Memory B cell (primary cell): ENCODE results near the gene CACNA1C.

ENCODE experiments used
- ATAC-seq: fragments of 150-1000 bp; cut with Tn5 transposase; 2 replicates; pipeline ENCODE4 v1.10.0; 2021; ENCODE audit warnings: low read depth, mild to moderate bottlenecking, moderate library complexity
- DNase-seq, 2 donors: peaks; one replicate each; pipeline ENCODE4 v3.0.0; 2022; ENCODE audit warnings: low spot score in 2 of 2
- H3K27ac Mint-ChIP-seq: one replicate; pipeline ENCODE4 v1.8.0; 2022; ENCODE audit warnings: mild to moderate bottlenecking, moderate library complexity, mixed read lengths
- H3K27me3 Mint-ChIP-seq: one replicate; pipeline ENCODE4 v1.8.0; 2022; ENCODE audit warnings: mixed read lengths
- H3K36me3 Mint-ChIP-seq: one replicate; pipeline ENCODE4 v1.8.0; 2022; ENCODE audit warnings: mild to moderate bottlenecking, mixed read lengths
- H3K4me1 Mint-ChIP-seq: one replicate; pipeline ENCODE4 v1.8.0; 2022; ENCODE audit warnings: mixed read lengths
- H3K4me3 Mint-ChIP-seq: one replicate; pipeline ENCODE4 v1.8.0; 2022; ENCODE audit warnings: mild to moderate bottlenecking, moderate library complexity, mixed read lengths
- H3K9me3 Mint-ChIP-seq: one replicate; pipeline ENCODE4 v1.8.0; 2022; ENCODE audit warnings: mixed read lengths

The CACNA1C gene

DNA sequence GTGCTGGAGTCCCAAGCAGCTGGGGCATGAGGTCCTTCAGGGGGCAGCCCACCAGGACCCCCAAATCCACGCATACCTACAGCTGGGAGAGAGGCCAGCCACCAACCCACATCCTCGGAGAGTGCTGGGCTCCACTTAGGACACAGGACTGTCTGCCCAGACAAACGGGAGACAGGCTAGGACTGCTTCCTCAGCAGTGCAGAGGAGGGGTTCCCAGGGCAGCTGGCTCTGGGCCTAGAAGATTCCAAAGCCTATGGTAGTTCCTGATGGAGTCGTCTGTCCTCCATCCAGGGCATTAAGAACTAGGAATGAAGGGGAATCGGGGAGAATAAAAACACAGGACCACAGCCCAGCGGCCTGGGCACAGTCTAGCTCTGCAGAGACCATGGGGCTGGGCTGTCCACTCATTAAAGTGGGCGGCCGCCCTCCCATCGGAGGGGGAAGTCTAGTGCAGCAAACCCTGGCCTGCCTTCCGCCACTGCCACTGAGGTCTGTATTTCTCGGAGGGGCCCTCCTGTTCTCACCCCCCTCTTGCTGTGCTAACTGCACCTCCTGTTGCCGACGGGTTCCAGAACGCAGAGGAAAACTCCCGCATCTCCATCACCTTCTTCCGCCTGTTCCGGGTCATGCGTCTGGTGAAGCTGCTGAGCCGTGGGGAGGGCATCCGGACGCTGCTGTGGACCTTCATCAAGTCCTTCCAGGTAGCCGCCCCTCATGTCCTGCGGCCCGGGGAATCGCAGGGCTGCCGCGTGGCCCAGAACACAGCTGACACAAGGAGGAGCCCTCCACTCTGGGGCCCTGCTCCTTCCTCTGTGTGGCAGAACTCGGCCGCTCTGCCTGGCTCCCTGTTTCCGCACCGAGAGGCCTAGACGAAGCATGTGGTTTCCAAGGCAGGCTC lies 598.5 kb downstream of the CACNA1C start:
- Mint-ChIP-seq H3K4me3 (no peak overlapping the region), H3K27me3 (peaks cover 19% of the 10 kb centered on the region), H3K9me3 (peaks cover under 1% of the 10 kb centered on the region), H3K27ac (no peak overlapping the region), H3K36me3 (no peaks in the 10 kb centered on the region), H3K4me1 (no peaks in the 10 kb centered on the region)
- DNase-seq (no peak), ATAC-seq (no peak)

GRCh38 chr12:2652011-2652400 lies 599.2 kb downstream of the CACNA1C start:
- Mint-ChIP-seq H3K4me1 (no peaks in the 10 kb centered on the region), H3K27me3 (peaks cover 14% of the 10 kb centered on the region), H3K27ac (no peak overlapping the region), H3K9me3 (peaks cover 2% of the 10 kb centered on the region), H3K36me3 (no peaks in the 10 kb centered on the region), H3K4me3 (no peak overlapping the region)
- no peak for ATAC-seq
- DNase-seq, result no peak

- Mint-ChIP-seq H3K36me3 (no peaks in the 10 kb centered on the region), H3K4me1 (no peaks in the 10 kb centered on the region), H3K4me3 (no peak overlapping the region), H3K27ac (no peak overlapping the region), H3K27me3 (peaks cover 14% of the 10 kb centered on the region), H3K9me3 (peaks cover 2% of the 10 kb centered on the region)
- ATAC-seq (no peak), DNase-seq (no peak)
Measured at GRCh38 chr12:2652401-2653081, 599.8 kb downstream of the CACNA1C start.

DNA sequence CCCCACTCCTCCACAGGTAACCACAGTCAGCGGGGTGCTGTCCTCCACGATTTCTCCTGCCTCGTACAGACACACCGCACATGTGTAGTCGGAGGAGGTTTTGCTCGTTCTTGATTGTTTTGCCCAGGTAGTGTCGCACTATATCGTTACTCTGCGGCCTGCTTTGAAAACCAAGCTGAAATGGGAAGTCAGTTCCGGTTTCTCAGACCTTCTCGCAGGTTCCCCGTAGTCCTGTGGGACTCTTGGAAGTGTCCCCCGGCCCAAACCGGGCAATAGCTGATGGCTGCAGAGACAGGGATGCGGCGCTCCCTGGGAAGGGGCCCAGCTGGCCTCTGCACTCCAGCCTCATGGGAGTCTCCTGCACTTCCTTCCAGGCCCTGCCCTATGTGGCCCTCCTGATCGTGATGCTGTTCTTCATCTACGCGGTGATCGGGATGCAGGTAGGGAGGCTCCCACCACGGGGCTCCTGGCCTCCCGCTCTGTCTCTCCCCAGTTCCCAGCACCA lies 600.7 kb downstream of the CACNA1C start:
- no peaks in the 10 kb centered on the region for H3K4me1 Mint-ChIP-seq
- DNase-seq (no peak), ATAC-seq (no peak)
- H3K9me3 Mint-ChIP-seq, result peaks cover 3% of the 10 kb centered on the region
- H3K27ac Mint-ChIP-seq, result no peak overlapping the region
- no peak overlapping the region for H3K4me3 Mint-ChIP-seq
- no peaks in the 10 kb centered on the region for H3K36me3 Mint-ChIP-seq
- H3K27me3 Mint-ChIP-seq, result peaks cover 13% of the 10 kb centered on the region

DNA sequence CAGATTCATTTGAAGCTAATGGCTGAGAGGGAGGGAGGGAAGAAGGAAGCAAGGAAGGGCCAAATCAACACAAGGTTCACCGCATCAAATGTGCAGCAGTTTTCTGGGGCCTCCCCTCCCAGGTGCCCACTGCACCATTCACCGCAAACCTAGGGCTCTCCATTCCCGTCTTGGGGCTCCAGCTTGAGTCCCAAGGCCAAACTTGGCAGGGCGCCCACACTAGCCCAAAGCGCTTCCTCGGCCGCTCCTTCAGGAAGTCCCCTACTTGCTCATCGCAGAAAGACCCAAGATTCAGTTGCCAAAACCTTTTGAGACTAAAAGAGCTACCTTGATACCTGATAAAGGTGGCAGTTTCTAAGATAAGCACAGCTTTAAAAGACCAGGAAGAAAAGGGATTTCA lies 601.5 kb downstream of the CACNA1C start:
- no peak overlapping the region for H3K27ac Mint-ChIP-seq
- H3K27me3 Mint-ChIP-seq, result peaks cover 10% of the 10 kb centered on the region
- ATAC-seq (no peak), DNase-seq (no peak)
- no peak overlapping the region for H3K4me3 Mint-ChIP-seq
- H3K9me3 Mint-ChIP-seq, result peaks cover 6% of the 10 kb centered on the region
- H3K36me3 Mint-ChIP-seq, result no peaks in the 10 kb centered on the region
- no peaks in the 10 kb centered on the region for H3K4me1 Mint-ChIP-seq

GRCh38 chr12:2654741-2655140 lies 602.0 kb downstream of the CACNA1C start:
- H3K27ac Mint-ChIP-seq, result no peak overlapping the region
- no peaks in the 10 kb centered on the region for H3K4me1 Mint-ChIP-seq
- DNase-seq (no peak), ATAC-seq (no peak)
- peaks cover 9% of the 10 kb centered on the region for H3K27me3 Mint-ChIP-seq
- peaks cover 6% of the 10 kb centered on the region for H3K9me3 Mint-ChIP-seq
- H3K4me3 Mint-ChIP-seq, result no peak overlapping the region
- no peaks in the 10 kb centered on the region for H3K36me3 Mint-ChIP-seq

- no peaks in the 10 kb centered on the region for H3K36me3 Mint-ChIP-seq
- H3K9me3 Mint-ChIP-seq, result peaks cover 4% of the 10 kb centered on the region
- H3K4me1 Mint-ChIP-seq, result no peaks in the 10 kb centered on the region
- peaks cover 1% of the 10 kb centered on the region for H3K27me3 Mint-ChIP-seq
- H3K27ac Mint-ChIP-seq, result no peak overlapping the region
- no peak overlapping the region for H3K4me3 Mint-ChIP-seq
- ATAC-seq (no peak), DNase-seq (no peak)
Measured at GRCh38 chr12:2662524-2662923, 609.7 kb downstream of the CACNA1C start.

DNA sequence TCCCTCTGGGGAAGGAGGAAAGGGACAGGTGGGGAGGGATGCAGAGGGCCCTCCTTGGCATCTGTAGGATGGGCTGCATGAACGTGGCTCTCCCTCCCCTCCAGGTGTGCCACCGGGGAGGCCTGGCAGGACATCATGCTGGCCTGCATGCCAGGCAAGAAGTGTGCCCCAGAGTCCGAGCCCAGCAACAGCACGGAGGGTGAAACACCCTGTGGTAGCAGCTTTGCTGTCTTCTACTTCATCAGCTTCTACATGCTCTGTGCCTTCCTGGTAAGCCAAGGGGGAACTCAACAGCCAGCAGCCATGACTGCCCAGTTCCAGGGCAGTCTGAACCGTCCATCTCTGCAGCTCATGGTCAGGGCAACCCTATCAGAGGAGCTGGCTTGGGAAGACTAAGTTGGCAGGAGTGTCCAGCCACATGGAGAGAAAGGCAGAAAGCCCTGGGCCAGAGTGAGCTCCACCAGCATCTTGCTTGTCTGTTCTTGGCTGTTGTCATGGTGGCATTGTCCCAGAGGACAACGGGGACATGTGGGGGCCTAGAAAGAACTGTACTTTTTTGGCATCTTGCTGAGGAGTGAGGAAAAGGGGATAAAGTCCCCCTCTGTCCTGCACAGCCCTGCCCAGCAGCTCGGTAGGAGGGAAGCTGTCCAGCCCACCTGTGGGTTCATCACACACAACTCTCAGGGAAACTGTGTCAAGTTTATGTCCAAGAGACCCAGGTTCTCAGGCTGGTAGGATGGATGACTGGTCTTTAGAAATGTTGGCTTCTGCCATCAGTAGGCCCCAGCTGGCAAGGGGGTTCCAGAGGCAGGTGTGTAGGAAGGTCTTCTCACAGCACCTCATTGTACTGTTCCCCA lies 612.2 kb downstream of the CACNA1C start:
- no peak for ATAC-seq
- Mint-ChIP-seq H3K9me3 (no peaks in the 10 kb centered on the region), H3K27ac (no peak overlapping the region), H3K27me3 (no peaks in the 10 kb centered on the region), H3K4me3 (no peak overlapping the region), H3K36me3 (no peaks in the 10 kb centered on the region), H3K4me1 (no peaks in the 10 kb centered on the region)
- no peak for DNase-seq

GRCh38 chr12:2666411-2666810 lies 613.6 kb downstream of the CACNA1C start:
- Mint-ChIP-seq H3K27ac (no peak overlapping the region), H3K27me3 (no peaks in the 10 kb centered on the region), H3K36me3 (no peaks in the 10 kb centered on the region), H3K9me3 (no peaks in the 10 kb centered on the region), H3K4me3 (no peak overlapping the region), H3K4me1 (no peaks in the 10 kb centered on the region)
- ATAC-seq, result no peak
- DNase-seq, result no peak

- Mint-ChIP-seq H3K4me1 (no peaks in the 10 kb centered on the region), H3K36me3 (no peaks in the 10 kb centered on the region), H3K27ac (no peak overlapping the region), H3K9me3 (no peaks in the 10 kb centered on the region), H3K4me3 (no peak overlapping the region), H3K27me3 (no peaks in the 10 kb centered on the region)
- no peak for DNase-seq
- ATAC-seq, result no peak
Measured at GRCh38 chr12:2666846-2667245, 614.1 kb downstream of the CACNA1C start.

DNA sequence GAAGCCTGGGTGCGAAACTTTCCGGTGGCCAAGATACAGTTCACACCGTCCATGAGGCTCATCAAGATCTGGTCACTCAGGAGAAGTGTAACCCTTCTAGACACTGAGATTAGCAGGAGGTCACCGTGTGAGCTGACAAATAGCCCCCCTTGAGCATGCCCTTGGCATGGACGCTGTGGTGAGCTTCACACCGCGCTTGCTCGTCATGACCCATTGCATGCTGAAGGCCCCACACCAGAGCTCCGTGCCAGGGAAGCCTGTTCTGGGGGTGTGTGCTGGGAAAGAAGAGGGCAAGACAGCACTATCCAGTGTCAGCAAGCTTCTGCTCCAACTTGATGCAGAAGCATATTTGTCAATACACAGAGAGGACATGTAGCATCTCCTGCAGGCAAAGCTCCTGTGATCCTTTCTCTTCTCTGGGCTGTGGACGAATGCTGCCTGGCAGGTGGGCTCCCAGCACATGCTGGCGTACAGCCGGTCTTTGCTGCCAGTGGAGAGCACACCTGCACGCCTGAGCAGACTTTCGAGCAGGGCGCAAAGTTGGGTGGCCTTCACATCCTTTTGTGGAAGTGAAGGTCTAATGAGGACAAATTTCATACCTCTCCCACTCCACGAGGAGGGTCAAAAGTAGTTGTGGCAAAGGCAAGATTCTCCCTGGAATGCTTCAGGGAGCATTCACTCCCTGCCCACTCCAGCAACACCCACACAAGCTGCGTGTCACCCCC lies 615.1 kb downstream of the CACNA1C start:
- DNase-seq (no peak), ATAC-seq (no peak)
- Mint-ChIP-seq H3K4me3 (no peak overlapping the region), H3K27me3 (peaks cover 2% of the 10 kb centered on the region), H3K27ac (no peak overlapping the region), H3K9me3 (no peaks in the 10 kb centered on the region), H3K36me3 (no peaks in the 10 kb centered on the region), H3K4me1 (no peaks in the 10 kb centered on the region)

- H3K4me3 Mint-ChIP-seq, result no peak overlapping the region
- DNase-seq (no peak), ATAC-seq (no peak)
- H3K36me3 Mint-ChIP-seq, result no peaks in the 10 kb centered on the region
- no peaks in the 10 kb centered on the region for H3K4me1 Mint-ChIP-seq
- H3K27ac Mint-ChIP-seq, result no peak overlapping the region
- peaks cover 2% of the 10 kb centered on the region for H3K27me3 Mint-ChIP-seq
- H3K9me3 Mint-ChIP-seq, result no peaks in the 10 kb centered on the region
Measured at GRCh38 chr12:2668816-2669215, 616.0 kb downstream of the CACNA1C start.

- peaks cover 2% of the 10 kb centered on the region for H3K27me3 Mint-ChIP-seq
- H3K4me1 Mint-ChIP-seq, result no peaks in the 10 kb centered on the region
- no peak overlapping the region for H3K27ac Mint-ChIP-seq
- no peak overlapping the region for H3K4me3 Mint-ChIP-seq
- no peaks in the 10 kb centered on the region for H3K9me3 Mint-ChIP-seq
- H3K36me3 Mint-ChIP-seq, result no peaks in the 10 kb centered on the region
- no peak for ATAC-seq
- DNase-seq, result no peak
Measured at GRCh38 chr12:2669560-2669959, 616.8 kb downstream of the CACNA1C start.
